Measurements from ENCODE around the gene CHRND.

Gene CHRND

DNA sequence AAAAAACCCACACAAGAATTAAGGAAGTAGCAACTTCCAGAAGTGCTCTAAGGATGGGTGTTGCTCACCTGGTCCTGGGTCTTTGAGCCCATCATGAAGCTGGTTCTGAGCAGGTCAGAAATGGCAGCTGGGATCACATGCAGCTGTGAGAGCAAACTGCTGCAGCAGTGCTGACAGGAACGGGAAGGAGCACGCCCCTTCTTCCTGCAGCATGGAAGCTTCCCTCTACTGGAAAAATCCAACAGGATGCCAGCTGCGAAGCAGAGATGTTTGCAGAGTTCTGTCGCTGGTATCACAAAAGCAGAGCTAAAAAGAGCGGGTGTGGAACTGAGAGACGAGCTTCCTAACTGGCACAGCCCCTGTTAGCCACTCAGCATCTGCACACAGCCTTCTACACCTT, 58.3 kb downstream of the CHRND start:
- Histone ChIP-seq H3K27ac (replicated peaks) (no peak overlapping the region), H3K27me3 (ENCODE audit: insufficient read depth, poor library complexity, severe bottlenecking) (no peaks in the 10 kb centered on the region), H3K4me3 (replicated peaks; ENCODE audit: insufficient read depth, low read length) (no peak overlapping the region)
- no peak for TF ChIP-seq SPI1 (IDR thresholded peaks at IDR 0.05; ENCODE audit: borderline replicate concordance, low read depth)
- TF ChIP-seq GABPA (IDR thresholded peaks at IDR 0.05; ENCODE audit: low read depth), result no peak
- TF ChIP-seq, protein P1, sequence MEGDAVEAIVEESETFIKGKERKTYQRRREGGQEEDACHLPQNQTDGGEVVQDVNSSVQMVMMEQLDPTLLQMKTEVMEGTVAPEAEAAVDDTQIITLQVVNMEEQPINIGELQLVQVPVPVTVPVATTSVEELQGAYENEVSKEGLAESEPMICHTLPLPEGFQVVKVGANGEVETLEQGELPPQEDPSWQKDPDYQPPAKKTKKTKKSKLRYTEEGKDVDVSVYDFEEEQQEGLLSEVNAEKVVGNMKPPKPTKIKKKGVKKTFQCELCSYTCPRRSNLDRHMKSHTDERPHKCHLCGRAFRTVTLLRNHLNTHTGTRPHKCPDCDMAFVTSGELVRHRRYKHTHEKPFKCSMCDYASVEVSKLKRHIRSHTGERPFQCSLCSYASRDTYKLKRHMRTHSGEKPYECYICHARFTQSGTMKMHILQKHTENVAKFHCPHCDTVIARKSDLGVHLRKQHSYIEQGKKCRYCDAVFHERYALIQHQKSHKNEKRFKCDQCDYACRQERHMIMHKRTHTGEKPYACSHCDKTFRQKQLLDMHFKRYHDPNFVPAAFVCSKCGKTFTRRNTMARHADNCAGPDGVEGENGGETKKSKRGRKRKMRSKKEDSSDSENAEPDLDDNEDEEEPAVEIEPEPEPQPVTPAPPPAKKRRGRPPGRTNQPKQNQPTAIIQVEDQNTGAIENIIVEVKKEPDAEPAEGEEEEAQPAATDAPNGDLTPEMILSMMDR (IDR thresholded peaks at IDR 0.05; ENCODE audit: insufficient read depth, low read length), result no peak
- no peak for TF ChIP-seq POLR2AphosphoS5 (IDR thresholded peaks at IDR 0.05; ENCODE audit: low read depth)
- TF ChIP-seq, protein P2, sequence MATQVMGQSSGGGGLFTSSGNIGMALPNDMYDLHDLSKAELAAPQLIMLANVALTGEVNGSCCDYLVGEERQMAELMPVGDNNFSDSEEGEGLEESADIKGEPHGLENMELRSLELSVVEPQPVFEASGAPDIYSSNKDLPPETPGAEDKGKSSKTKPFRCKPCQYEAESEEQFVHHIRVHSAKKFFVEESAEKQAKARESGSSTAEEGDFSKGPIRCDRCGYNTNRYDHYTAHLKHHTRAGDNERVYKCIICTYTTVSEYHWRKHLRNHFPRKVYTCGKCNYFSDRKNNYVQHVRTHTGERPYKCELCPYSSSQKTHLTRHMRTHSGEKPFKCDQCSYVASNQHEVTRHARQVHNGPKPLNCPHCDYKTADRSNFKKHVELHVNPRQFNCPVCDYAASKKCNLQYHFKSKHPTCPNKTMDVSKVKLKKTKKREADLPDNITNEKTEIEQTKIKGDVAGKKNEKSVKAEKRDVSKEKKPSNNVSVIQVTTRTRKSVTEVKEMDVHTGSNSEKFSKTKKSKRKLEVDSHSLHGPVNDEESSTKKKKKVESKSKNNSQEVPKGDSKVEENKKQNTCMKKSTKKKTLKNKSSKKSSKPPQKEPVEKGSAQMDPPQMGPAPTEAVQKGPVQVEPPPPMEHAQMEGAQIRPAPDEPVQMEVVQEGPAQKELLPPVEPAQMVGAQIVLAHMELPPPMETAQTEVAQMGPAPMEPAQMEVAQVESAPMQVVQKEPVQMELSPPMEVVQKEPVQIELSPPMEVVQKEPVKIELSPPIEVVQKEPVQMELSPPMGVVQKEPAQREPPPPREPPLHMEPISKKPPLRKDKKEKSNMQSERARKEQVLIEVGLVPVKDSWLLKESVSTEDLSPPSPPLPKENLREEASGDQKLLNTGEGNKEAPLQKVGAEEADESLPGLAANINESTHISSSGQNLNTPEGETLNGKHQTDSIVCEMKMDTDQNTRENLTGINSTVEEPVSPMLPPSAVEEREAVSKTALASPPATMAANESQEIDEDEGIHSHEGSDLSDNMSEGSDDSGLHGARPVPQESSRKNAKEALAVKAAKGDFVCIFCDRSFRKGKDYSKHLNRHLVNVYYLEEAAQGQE (IDR thresholded peaks at IDR 0.05; ENCODE audit: insufficient replicate concordance, low read depth), result no peak
- no peak for DNase-seq (ENCODE audit: low read depth in 1 of 2, low spot score in 1 of 2)
